HepG2 (cell line): ENCODE results near the gene MEF2B. TPM values are rescaled to one million over a fixed set of nuclear protein-coding genes. Genes with fewer than 3 reads are reported as not detected.

Experiments used
- CCAR2 ChIP-seq: fragments of 200-400 bp; formaldehyde crosslinking; optimal IDR thresholded peaks from 2 replicates; pipeline ENCODE3; 2018; ENCODE audit warnings: low read depth, mild to moderate bottlenecking, low read length, moderate library complexity
- GATAD2A ChIP-seq: IDR thresholded peaks from 2 replicates; pipeline ENCODE4 v1.6.1; 2016
- HOXD1 ChIP-seq: sonication (generic); formaldehyde crosslinking; IDR thresholded peaks from 2 replicates; pipeline ENCODE4 v1.5.0; 2020; ENCODE audit warnings: missing genetic modification reagents
- ISX ChIP-seq: sonication (generic); formaldehyde crosslinking; conservative IDR thresholded peaks from 2 replicates; pipeline ENCODE4 v1.5.0; 2020; ENCODE audit warnings: missing genetic modification reagents
- MBNL3 ChIP-seq: fragments of 250-450 bp; sonication (Bioruptor Pico); conservative IDR thresholded peaks from 2 replicates; pipeline ENCODE4 v1.8.0; 2022; ENCODE audit warnings: mild to moderate bottlenecking, inconsistent platforms
- MXI1 ChIP-seq: IDR thresholded peaks from 3 replicates; pipeline ENCODE4 v1.6.1; 2012; ENCODE audit warnings: low read depth, low read length, inconsistent platforms, borderline replicate concordance
- NCOA5 ChIP-seq: sonication (generic); formaldehyde crosslinking; IDR thresholded peaks from 2 replicates; pipeline ENCODE4 v1.4.0; 2020; ENCODE audit warnings: missing genetic modification reagents
- ZBTB1 ChIP-seq: sonication (generic); formaldehyde crosslinking; IDR thresholded peaks from 2 replicates; pipeline ENCODE4 v1.4.0; 2020; ENCODE audit warnings: missing genetic modification reagents, borderline replicate concordance
- ZNF260 ChIP-seq: sonication (generic); formaldehyde crosslinking; IDR thresholded peaks from 2 replicates; pipeline ENCODE4 v1.4.0; 2020; ENCODE audit warnings: missing genetic modification reagents, low read depth, mild to moderate bottlenecking, borderline replicate concordance
- ZNF335 ChIP-seq: sonication (generic); formaldehyde crosslinking; IDR thresholded peaks from 2 replicates; pipeline ENCODE4 v1.4.0; 2020; ENCODE audit warnings: missing genetic modification reagents
- ZNF567 ChIP-seq: sonication (generic); formaldehyde crosslinking; IDR thresholded peaks from 2 replicates; pipeline ENCODE4 v1.8.1; 2023; ENCODE audit warnings: mild to moderate bottlenecking, missing genetic modification reagents, borderline replicate concordance
- ZNF720 ChIP-seq: sonication (generic); formaldehyde crosslinking; IDR thresholded peaks from 2 replicates; pipeline ENCODE4 v1.4.0; 2020; ENCODE audit warnings: missing genetic modification reagents
- polyA plus RNA-seq, 8 experiments: library from polyadenylated mRNA; depleted of rRNA in 3 of 8; stranded (reverse) in 7 of 8; unstranded in 1 of 8; fragments of >200 nt; fragmentation: Illumina TruSeq in 4 of 8; extraction: Trizol in 4 of 8; gene quantifications; 2 replicates each; pipeline versions ENCODE4 v1.2.1 to v1.2.3, GENCODE V29; 2011 to 2016; ENCODE audit warnings: low read depth in 4 of 8, missing spikeins in 1 of 8, mixed read lengths in 1 of 8; ENCODE audit not compliant: insufficient read depth in 1 of 8
- total RNA-seq, 5 experiments: library from RNA; depleted of rRNA; stranded (reverse); fragments of >200 nt; fragmentation: Illumina TruSeq; extraction: Trizol; gene quantifications; 2 replicates each; pipeline ENCODE4 v1.2.3, GENCODE V29; 2016; ENCODE audit warnings: low read depth in 1 of 5
- TF ChIP-seq, protein P1 (sequence below): sonication (generic); formaldehyde crosslinking; IDR thresholded peaks from 2 replicates; pipeline ENCODE4 v1.4.0; 2020; ENCODE audit warnings: mild to moderate bottlenecking, missing genetic modification reagents
- TF ChIP-seq, protein P2 (sequence below): sonication (generic); formaldehyde crosslinking; conservative IDR thresholded peaks from 2 replicates; pipeline ENCODE4 v1.8.0; 2022; ENCODE audit warnings: mild to moderate bottlenecking, moderate library complexity, missing genetic modification reagents
- TF ChIP-seq, protein P3 (sequence below): sonication (generic); formaldehyde crosslinking; IDR thresholded peaks from 2 replicates; pipeline ENCODE4 v1.8.0; 2022; ENCODE audit warnings: mild to moderate bottlenecking, missing genetic modification reagents, borderline replicate concordance
- TF ChIP-seq, protein P4 (sequence below): sonication (generic); formaldehyde crosslinking; conservative IDR thresholded peaks from 2 replicates; pipeline ENCODE4 v1.8.0; 2022; ENCODE audit warnings: missing genetic modification reagents

Gene MEF2B
- total and polyA plus RNA-seq, 2 of the 13 experiments (the other 11 are each of a cell fraction or from before 2014, with no cell fraction given), result 1.2 to 1.7 TPM

DNA sequence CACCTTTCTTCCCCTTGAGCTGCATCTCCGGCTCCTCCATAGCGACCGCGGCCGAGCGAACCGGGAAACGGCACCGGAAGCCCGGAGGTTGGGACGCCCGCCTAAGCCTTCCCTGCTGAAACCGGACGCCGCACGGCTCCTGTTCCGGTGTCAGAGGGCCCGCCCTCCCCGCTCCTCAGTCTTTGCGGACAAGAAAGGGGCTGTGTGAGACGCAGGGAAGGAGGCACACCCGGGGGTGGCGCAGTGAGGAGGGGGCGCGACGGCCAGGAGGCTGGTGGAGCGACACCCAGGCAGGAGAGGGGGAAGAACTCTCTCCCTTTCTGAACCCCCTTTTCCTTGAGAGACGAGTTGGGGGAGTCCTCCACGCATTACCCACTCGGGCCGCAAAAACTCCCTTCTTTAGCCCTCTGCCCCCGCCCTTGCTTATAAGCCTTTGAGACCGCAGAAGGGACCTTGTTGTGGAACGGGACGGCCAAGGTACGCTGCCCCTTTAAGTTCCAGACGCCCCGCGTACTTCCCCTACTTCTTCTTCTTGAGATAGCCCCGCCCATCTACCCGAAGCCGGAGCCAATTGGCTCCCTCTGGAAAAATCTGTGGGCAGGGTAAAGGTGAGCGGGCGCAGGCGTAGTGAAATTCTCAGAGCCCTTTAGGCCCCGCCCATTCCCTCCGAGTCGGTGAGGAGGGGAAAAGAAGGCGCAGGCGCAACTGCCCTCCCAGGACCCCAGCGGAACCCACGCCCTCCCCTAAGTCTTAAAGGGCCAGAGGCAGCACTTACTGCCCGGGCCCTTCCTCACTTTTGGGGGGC is 22.2 kb upstream of the MEF2B start, which contains the start of the genes BORCS8 and RFXANK (continued):
- TF ChIP-seq, protein P1, sequence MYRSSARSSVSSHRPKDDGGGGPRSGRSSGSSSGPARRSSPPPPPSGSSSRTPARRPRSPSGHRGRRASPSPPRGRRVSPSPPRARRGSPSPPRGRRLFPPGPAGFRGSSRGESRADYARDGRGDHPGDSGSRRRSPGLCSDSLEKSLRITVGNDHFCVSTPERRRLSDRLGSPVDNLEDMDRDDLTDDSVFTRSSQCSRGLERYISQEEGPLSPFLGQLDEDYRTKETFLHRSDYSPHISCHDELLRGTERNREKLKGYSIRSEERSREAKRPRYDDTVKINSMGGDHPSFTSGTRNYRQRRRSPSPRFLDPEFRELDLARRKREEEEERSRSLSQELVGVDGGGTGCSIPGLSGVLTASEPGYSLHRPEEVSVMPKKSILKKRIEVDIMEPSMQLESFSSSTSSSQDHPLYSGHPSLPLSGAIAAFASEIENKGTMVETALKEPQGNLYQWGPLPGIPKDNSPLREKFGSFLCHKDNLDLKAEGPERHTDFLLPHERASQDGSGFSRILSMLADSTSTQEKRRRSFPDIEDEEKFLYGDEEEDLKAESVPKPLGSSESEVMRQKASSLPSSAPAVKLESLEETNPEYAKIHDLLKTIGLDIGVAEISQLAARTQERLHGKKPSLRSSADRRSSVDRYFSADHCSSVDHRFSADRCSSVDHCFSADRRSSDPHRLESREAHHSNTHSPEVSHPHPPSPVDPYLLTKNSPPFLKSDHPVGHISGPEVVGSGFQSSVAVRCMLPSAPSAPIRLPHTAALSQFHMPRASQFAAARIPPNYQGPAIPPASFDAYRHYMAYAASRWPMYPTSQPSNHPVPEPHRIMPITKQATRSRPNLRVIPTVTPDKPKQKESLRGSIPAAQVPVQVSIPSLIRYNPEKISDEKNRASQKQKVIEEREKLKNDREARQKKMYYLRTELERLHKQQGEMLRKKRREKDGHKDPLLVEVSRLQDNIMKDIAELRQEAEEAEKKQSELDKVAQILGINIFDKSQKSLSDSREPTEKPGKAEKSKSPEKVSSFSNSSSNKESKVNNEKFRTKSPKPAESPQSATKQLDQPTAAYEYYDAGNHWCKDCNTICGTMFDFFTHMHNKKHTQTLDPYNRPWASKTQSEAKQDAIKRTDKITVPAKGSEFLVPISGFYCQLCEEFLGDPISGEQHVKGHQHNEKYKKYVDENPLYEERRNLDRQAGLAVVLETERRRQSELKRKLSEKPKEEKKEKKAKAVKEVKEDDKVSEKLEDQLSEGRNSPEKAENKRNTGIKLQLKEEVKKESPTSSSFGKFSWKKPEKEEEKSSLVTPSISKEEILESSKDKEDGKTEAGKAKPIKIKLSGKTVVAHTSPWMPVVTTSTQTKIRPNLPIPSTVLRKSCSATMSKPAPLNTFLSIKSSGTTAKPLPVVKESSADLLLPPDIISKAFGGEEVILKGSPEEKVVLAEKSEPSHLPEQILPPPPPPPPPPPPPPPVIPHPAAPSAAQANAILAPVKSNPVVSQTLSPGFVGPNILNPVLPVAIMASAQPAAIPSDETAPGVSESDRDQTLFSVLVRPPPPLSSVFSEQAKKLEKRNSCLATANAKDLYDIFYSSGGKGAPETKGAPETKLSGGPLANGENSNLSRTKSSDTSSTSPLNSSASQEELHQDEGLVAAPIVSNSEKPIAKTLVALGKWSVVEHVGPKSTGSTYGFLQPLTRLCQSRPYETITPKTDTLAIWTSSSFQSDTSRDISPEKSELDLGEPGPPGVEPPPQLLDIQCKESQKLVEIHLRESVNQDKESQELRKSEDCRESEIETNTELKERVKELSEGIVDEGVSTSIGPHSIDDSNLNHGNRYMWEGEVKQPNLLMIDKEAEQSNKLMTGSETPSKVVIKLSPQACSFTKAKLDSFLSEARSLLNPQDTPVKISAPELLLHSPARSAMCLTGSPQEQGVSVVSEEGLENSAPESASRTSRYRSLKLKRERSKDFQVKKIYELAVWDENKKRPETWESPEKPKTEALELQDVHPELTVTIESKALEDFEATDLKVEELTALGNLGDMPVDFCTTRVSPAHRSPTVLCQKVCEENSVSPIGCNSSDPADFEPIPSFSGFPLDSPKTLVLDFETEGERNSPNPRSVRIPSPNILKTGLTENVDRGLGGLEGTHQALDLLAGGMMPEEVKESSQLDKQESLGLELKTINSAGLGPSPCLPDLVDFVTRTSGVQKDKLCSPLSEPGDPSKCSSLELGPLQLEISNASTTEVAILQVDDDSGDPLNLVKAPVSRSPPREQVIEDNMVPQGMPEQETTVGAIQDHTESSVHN (CRISPR knock-in tag), result no peak
- TF ChIP-seq, protein P2, sequence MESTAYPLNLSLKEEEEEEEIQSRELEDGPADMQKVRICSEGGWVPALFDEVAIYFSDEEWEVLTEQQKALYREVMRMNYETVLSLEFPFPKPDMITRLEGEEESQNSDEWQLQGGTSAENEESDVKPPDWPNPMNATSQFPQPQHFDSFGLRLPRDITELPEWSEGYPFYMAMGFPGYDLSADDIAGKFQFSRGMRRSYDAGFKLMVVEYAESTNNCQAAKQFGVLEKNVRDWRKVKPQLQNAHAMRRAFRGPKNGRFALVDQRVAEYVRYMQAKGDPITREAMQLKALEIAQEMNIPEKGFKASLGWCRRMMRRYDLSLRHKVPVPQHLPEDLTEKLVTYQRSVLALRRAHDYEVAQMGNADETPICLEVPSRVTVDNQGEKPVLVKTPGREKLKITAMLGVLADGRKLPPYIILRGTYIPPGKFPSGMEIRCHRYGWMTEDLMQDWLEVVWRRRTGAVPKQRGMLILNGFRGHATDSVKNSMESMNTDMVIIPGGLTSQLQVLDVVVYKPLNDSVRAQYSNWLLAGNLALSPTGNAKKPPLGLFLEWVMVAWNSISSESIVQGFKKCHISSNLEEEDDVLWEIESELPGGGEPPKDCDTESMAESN (CRISPR knock-in tag), result peak; percentile 57; the same call in 1 of the 2 replicates
- TF ChIP-seq ZNF335 (CRISPR knock-in tag) (peak; percentile 78; the same call in 1 of the 2 replicates), ISX (CRISPR knock-in tag) (no peak), MBNL3 (CRISPR knock-in tag) (no peak), GATAD2A (CRISPR knock-in tag) (no peak), ZNF567 (no peak), NCOA5 (no peak), CCAR2 (no peak), ZBTB1 (CRISPR knock-in tag) (no peak), HOXD1 (CRISPR knock-in tag) (no peak), ZNF260 (CRISPR knock-in tag) (no peak), ZNF720 (CRISPR knock-in tag) (0 out of 2 replicates have a peak, but pooled peaks have one; percentile 66), MXI1 (peak; percentile 63; the same call in 2 of the 3 replicates)
- TF ChIP-seq, protein P3, sequence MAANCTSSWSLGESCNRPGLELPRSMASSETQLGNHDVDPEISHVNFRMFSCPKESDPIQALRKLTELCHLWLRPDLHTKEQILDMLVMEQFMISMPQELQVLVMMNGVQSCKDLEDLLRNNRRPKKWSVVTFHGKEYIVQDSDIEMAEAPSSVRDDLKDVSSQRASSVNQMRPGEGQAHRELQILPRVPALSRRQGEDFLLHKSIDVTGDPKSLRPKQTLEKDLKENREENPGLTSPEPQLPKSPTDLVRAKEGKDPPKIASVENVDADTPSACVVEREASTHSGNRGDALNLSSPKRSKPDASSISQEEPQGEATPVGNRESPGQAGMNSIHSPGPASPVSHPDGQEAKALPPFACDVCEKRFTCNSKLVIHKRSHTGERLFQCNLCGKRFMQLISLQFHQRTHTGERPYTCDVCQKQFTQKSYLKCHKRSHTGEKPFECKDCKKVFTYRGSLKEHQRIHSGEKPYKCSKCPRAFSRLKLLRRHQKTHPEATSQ (CRISPR knock-in tag), result no peak; the same call in 1 of the 2 replicates
- TF ChIP-seq, protein P4, sequence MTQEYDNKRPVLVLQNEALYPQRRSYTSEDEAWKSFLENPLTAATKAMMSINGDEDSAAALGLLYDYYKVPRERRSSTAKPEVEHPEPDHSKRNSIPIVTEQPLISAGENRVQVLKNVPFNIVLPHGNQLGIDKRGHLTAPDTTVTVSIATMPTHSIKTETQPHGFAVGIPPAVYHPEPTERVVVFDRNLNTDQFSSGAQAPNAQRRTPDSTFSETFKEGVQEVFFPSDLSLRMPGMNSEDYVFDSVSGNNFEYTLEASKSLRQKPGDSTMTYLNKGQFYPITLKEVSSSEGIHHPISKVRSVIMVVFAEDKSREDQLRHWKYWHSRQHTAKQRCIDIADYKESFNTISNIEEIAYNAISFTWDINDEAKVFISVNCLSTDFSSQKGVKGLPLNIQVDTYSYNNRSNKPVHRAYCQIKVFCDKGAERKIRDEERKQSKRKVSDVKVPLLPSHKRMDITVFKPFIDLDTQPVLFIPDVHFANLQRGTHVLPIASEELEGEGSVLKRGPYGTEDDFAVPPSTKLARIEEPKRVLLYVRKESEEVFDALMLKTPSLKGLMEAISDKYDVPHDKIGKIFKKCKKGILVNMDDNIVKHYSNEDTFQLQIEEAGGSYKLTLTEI (CRISPR knock-in tag), result no peak
